PC-9 (cell line): Measurements from ENCODE around the gene ANKRD44. TPM values are rescaled to one million over a fixed set of nuclear protein-coding genes. Genes with fewer than 3 reads are reported as not detected.

Source experiments
- BruUV-seq: library from RNA; stranded (reverse); fragments of 400-500 nt; replicated peaks from 2 replicates; lab custom pipeline; 2021; lab: Mats Ljungman, UMichigan
- CTCF ChIA-PET: fragments of 300-600 bp; sonication (Branson Sonifier 250); formaldehyde crosslinking; loops from one replicate; lab custom pipeline; 2022; ENCODE audit warnings: antibody characterized with exemption; lab: Charles Lee
- POLR2A ChIA-PET: fragments of 300-600 bp; sonication (Branson Sonifier 250); formaldehyde crosslinking; loops from one replicate; lab custom pipeline; 2022; ENCODE audit warnings: antibody characterized with exemption; ENCODE audit not compliant: unreplicated experiment; lab: Charles Lee
- DNase-seq, 2 experiments: peaks; one replicate each; pipeline versions ENCODE4 v3.0.0 to v3.0.0-alpha.2; 2015 to 2022; ENCODE audit warnings: mixed read lengths in 1 of 2
- H2AFZ ChIP-seq: fragments of 200-600 bp; sonication (generic); 2 replicates; pipeline ENCODE4 v1.8.1; 2017; ENCODE audit warnings: antibody characterized with exemption
- H3F3A ChIP-seq: fragments of 200-600 bp; sonication (generic); 2 replicates; pipeline ENCODE4 v1.8.1; 2017; ENCODE audit warnings: antibody characterized with exemption, mild to moderate bottlenecking, low read depth; ENCODE audit not compliant: insufficient read depth
- H3K27ac ChIP-seq: fragments of 200-600 bp; sonication (generic); 2 replicates; pipeline ENCODE4 v1.6.1; 2016; ENCODE audit warnings: mixed run types
- H3K27me3 ChIP-seq: fragments of 200-600 bp; sonication (generic); 2 replicates; pipeline ENCODE4 v1.6.1; 2016; ENCODE audit warnings: low read depth, mixed run types; ENCODE audit not compliant: insufficient read depth
- H3K36me3 ChIP-seq: fragments of 200-600 bp; sonication (generic); 2 replicates; pipeline ENCODE4 v1.6.1; 2016; ENCODE audit warnings: low read depth, mixed run types
- H3K4me1 ChIP-seq: fragments of 200-600 bp; sonication (generic); replicated peaks from 2 replicates; pipeline ENCODE4 v1.6.1; 2016; ENCODE audit warnings: mixed run types; ENCODE audit not compliant: insufficient read depth
- H3K4me2 ChIP-seq: fragments of 200-600 bp; sonication (generic); 2 replicates; pipeline ENCODE4 v1.6.1; 2017; ENCODE audit warnings: mixed run types
- H3K4me3 ChIP-seq: fragments of 200-600 bp; sonication (generic); 2 replicates; pipeline ENCODE4 v1.6.1; 2016; ENCODE audit warnings: mixed run types
- H3K79me2 ChIP-seq: fragments of 200-600 bp; sonication (generic); 2 replicates; pipeline ENCODE4 v1.6.1; 2017; ENCODE audit warnings: low read depth, mixed run types
- H3K9me2 ChIP-seq: fragments of 200-600 bp; sonication (generic); 2 replicates; pipeline ENCODE4 v1.8.1; 2017; ENCODE audit warnings: mild to moderate bottlenecking; ENCODE audit not compliant: insufficient read depth
- H3K9me3 ChIP-seq: fragments of 200-600 bp; sonication (generic); 2 replicates; pipeline ENCODE4 v1.8.1; 2016; ENCODE audit warnings: low read depth; ENCODE audit not compliant: insufficient read depth
- H4K20me1 ChIP-seq: fragments of 200-600 bp; sonication (generic); 2 replicates; pipeline ENCODE4 v1.8.1; 2017; ENCODE audit not compliant: insufficient read depth
- EZH2 ChIP-seq: fragments of 200-600 bp; sonication (generic); IDR thresholded peaks from 2 replicates; pipeline ENCODE4 v1.8.0; 2017; ENCODE audit warnings: antibody characterized with exemption, low read depth
- intact Hi-C: fragments of 100-400 bp; cut with micrococcal nuclease; formaldehyde crosslinking; loops from one replicate; pipeline ENCODE4 v1.10.0; 2022; ENCODE audit not compliant: unreplicated experiment
- total RNA-seq: library from RNA; stranded (reverse); gene quantifications from 2 replicates; pipeline ENCODE4 v1.2.3, GENCODE V29; 2021
- TF ChIP-seq, protein P1 (sequence below): fragments of 200-600 bp; sonication (generic); conservative IDR thresholded peaks from 2 replicates; pipeline ENCODE4 v1.6.1; 2017; ENCODE audit warnings: mixed run types, antibody characterized with exemption, mild to moderate bottlenecking, moderate library complexity

The ANKRD44 gene
- total RNA-seq, 1 experiment from 2014 or later = 3.4 TPM

DNA sequence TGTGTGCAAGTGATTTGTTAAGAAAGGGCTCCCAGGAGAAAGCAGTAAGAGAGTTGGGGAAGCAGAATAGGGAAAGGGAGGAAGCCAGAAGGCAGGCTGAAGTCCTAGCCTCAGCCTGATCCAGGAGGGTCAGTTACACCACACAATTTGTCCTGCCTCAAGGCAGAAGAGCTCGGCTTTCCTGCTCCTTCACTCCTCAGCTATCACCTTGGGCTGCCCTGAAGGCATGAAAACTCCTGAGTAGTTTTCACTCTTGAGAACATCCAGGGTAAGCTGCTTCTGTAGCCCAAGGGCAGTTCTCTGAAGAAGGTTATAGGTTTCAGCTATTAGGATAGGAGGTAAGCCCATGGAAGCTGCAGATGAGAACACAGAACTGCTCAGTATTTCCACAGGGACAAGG, 47.4 kb upstream of the ANKRD44 start:
- no peaks in the 10 kb centered on the region for H3K36me3 ChIP-seq
- TF ChIP-seq, protein P1, sequence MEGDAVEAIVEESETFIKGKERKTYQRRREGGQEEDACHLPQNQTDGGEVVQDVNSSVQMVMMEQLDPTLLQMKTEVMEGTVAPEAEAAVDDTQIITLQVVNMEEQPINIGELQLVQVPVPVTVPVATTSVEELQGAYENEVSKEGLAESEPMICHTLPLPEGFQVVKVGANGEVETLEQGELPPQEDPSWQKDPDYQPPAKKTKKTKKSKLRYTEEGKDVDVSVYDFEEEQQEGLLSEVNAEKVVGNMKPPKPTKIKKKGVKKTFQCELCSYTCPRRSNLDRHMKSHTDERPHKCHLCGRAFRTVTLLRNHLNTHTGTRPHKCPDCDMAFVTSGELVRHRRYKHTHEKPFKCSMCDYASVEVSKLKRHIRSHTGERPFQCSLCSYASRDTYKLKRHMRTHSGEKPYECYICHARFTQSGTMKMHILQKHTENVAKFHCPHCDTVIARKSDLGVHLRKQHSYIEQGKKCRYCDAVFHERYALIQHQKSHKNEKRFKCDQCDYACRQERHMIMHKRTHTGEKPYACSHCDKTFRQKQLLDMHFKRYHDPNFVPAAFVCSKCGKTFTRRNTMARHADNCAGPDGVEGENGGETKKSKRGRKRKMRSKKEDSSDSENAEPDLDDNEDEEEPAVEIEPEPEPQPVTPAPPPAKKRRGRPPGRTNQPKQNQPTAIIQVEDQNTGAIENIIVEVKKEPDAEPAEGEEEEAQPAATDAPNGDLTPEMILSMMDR = no peak
- no peak for TF ChIP-seq EZH2
- intact Hi-C loops = no loop called here
- no peaks in the 10 kb centered on the region for H3K9me2 ChIP-seq
- no peak overlapping the region for H3K27ac ChIP-seq
- no TSS peak for BruUV-seq
- no peaks in the 10 kb centered on the region for H3K9me3 ChIP-seq
- no peaks in the 10 kb centered on the region for H3K79me2 ChIP-seq
- no peak overlapping the region for H2AFZ ChIP-seq
- no peaks in the 10 kb centered on the region for H4K20me1 ChIP-seq
- H3K4me3 ChIP-seq = no peak overlapping the region
- no peaks in the 10 kb centered on the region for H3K4me1 ChIP-seq
- no peak for DNase-seq
- no peak overlapping the region for H3K4me2 ChIP-seq
- ChIA-PET CTCF (no interaction called here), POLR2A (interaction anchor here (0.6 kb wide), 1 partner anchor 107 kb away, joined by 3 read pairs; no protein-coding TSS in a partner anchor)
- no peaks in the 10 kb centered on the region for H3K27me3 ChIP-seq
- H3F3A ChIP-seq = no peaks in the 10 kb centered on the region

DNA sequence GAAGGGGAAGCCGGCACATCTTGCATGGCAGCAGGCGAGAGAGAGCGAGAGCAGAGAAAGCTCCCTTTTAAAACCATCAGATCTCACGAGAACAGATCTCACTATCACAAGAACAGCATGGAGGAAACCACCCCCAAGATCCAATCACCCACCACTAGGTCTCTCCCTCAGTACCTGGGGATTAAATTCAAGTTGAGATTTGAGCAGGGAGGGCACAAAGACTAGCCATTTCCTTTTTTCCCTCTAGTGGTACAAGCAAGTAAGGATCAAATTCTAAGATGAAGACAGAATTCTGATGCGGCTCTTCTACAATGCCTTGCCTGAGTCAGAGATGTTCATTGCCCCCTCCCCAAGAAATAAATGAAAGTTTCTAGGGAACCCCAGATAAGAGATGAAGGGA, 45.6 kb upstream of the ANKRD44 start:
- no peak overlapping the region for H3K27ac ChIP-seq
- ChIA-PET CTCF (no interaction called here), POLR2A (no interaction called here)
- H3F3A ChIP-seq = no peaks in the 10 kb centered on the region
- no peaks in the 10 kb centered on the region for H3K36me3 ChIP-seq
- DNase-seq = no peak
- H3K79me2 ChIP-seq = no peaks in the 10 kb centered on the region
- H3K4me1 ChIP-seq = no peaks in the 10 kb centered on the region
- no peaks in the 10 kb centered on the region for H3K9me3 ChIP-seq
- no peaks in the 10 kb centered on the region for H3K9me2 ChIP-seq
- no TSS peak for BruUV-seq
- no peaks in the 10 kb centered on the region for H3K27me3 ChIP-seq
- H3K4me2 ChIP-seq = no peak overlapping the region
- H4K20me1 ChIP-seq = no peaks in the 10 kb centered on the region
- TF ChIP-seq, protein P1 = peak; percentile 47; the same call in 1 of the 2 replicates
- no peak for TF ChIP-seq EZH2
- intact Hi-C loops = no loop called here
- no peak overlapping the region for H2AFZ ChIP-seq
- no peak overlapping the region for H3K4me3 ChIP-seq

DNA sequence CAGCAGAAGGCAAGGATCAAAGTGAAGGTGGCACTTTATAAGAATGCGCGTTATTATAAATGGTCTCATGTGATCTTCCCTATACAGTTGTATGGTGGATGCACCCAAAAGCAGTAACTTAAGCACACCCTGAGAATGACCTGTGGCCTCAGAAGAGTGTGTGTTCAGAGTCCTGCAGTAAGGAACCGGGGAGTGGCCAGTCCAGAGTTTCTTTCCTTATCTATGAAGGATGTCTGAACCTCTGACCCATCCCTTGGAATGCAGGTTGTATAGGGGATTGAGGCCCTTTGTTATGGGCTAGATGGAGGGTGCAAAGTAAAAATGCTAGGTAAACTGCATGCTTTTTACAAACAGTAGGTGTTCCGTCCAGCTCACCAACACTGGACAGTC, 43.6 kb upstream of the ANKRD44 start:
- intact Hi-C loops = no loop called here
- ChIA-PET POLR2A (no interaction called here), CTCF (interaction anchor here (0.7 kb wide), 1 partner anchor 34 kb away, joined by 3 read pairs; no protein-coding TSS in a partner anchor)
- H3F3A ChIP-seq = no peaks in the 10 kb centered on the region
- BruUV-seq = no TSS peak
- H3K9me2 ChIP-seq = no peaks in the 10 kb centered on the region
- H2AFZ ChIP-seq = no peak overlapping the region
- H3K36me3 ChIP-seq = no peaks in the 10 kb centered on the region
- no peak overlapping the region for H3K4me3 ChIP-seq
- no peak overlapping the region for H3K27ac ChIP-seq
- no peaks in the 10 kb centered on the region; the same call in 1 of the 2 replicates for H3K4me1 ChIP-seq
- no peaks in the 10 kb centered on the region for H3K79me2 ChIP-seq
- no peaks in the 10 kb centered on the region; the same call in 1 of the 2 replicates for H3K9me3 ChIP-seq
- TF ChIP-seq, protein P1 = no peak
- TF ChIP-seq EZH2 = no peak
- no peaks in the 10 kb centered on the region for H3K27me3 ChIP-seq
- H4K20me1 ChIP-seq = no peaks in the 10 kb centered on the region
- H3K4me2 ChIP-seq = no peak overlapping the region
- no peak for DNase-seq
